GM19238 (cell line): ENCODE measurements around the gene KCNT1.

Source experiments
- DNase-seq: peaks from one replicate; pipeline ENCODE4 v3.0.0; 2011; ENCODE audit warnings: low spot score; ENCODE audit not compliant: insufficient read length

KCNT1 gene

GRCh38 chr9:135818718-135819475, 116.9 kb downstream of the KCNT1 start:
- no peak for DNase-seq

DNA sequence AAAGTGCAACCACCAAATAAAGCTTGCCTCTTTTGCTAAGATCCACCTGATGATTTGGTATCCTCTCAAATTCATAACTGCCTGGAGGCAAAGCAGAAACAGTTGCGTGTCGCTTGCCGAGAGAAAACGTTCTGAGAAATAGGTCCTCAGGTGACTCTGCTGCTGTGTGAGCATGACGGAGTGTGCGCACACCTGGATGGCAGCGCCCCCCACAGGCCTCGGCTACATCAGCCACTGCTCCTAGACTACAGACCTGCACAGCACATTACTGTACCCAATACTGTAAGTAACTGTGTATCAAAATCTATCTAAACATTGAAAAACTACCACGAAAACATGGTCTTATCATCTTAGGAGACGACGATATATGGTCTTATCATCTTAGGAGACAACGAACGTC, 117.9 kb downstream of the KCNT1 start:
- no peak for DNase-seq

GRCh38 chr9:135820661-135821060, 118.7 kb downstream of the KCNT1 start:
- DNase-seq = no peak

DNA sequence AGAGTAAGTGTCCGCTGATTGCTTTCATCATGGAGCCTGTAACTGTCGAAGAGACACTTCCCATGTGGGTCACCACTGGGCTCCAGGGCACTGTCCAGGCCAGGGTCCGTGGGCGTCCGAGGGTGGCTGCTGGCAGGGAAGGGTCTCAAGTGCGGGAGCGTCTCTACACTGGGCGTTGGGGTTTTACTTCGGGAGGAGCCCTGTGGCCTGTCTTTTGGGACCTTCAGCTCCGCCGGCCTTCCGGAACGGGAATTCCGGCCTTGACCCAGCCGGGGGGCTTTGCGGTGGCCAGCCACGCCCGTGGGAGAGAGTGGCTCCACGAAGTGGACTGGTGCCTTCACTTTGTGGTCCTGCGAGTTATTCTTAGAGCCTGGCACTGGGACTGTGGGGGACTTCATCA, 119.1 kb downstream of the KCNT1 start:
- DNase-seq = no peak

DNA sequence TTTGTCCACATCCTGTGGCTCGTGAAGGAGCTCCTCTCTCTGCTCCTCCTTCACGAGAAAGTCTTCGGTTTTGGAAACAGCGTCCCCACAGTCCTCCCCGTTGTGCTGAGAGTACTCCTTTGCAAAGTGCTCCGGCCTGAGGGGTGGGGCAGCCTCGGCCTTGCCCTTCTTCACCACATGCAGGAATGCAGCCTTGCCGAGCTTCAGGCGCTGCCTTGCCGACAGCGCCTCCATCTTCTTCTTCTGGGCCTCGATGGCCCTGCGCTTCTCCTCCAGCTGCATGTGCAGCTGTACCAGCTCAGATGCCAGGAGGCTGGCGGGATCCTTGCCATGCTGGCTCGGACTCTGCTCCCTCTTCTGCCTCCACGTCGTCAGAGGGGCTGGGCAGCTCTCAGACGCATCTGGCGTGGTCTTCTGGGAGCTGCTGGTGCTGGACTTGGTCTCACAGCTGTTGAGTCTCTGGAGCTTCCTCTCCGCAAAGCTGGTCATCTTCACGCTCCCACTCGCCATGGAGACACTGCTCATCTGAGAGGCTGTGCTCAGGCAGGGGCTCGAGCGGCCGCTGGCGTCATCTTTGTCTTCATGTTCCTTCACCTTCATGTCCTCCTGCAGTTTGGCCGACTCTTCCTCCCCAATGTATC, 119.9 kb downstream of the KCNT1 start:
- DNase-seq = no peak

GRCh38 chr9:135822374-135822755, 120.4 kb downstream of the KCNT1 start:
- DNase-seq = no peak

DNA sequence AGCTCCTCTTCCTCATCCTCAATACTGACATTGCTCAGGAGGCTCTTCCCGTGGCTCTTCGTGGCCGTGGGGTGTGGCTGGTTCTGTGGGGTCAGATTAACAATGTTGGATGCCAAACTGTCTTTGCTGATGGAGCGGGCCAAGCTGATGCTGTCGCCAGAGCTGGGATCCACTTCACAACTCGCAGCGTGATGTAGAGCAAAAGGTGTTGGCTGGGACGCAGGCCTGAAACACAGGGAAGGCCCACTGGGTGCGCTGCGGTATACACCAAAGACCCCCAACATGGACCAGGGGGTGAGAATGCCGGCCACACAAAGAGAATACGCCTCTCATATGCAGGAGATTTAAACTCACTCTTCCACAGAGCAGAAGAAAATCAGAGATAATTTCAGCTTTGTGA, 121.1 kb downstream of the KCNT1 start:
- DNase-seq = no peak

DNA sequence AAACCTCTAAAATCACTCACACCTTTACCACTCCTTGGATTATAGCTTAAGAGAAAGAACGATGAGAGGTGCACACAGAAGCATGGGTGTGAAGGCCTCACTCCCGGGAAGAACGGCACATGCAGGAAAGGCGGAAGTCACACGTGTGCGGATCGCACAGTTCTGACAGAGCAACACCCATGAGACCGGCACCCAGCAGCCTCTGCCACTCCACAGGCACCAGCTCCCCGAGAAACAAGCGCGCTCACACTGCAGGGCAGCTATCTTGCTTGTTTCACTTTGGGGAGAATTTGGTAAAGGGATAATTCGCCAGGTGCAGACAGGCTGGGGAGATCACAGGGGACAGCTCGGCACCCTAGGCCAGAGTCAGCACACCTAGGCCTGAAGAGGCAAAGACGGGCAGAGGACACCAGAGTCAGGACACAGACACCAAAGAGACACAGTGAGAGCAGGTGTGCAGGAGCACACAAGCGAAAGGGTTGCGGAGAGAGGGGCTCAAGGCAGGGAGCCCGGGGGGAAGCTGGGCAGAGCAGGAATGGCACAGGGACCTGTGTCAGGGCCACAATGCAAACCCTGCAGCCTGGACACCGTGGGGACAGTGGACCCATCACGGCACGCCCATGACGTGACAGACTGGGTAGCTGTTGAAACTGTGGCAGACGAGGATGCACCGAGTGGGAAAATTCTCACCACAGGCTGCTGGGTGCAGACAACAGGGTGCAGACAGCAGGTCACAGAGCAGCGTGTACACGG, 123.6 kb downstream of the KCNT1 start:
- no peak for DNase-seq

DNA sequence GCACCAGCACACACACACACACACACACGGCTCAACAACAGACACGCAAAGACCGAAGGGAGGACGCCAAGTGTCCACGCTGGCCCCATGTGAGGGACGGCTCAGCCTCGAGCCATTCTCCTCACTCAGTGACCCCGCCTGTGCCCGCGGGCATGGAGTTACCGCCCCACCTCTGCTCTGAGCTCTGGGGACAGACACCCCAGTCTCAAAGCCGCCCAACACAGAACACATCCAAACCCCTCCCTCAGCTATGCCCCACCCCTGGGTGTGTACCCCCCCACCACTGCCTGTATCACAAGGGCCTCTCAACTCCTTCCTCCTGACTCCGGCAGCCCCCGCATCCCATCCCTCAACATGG, 124.2 kb downstream of the KCNT1 start:
- DNase-seq = no peak

DNA sequence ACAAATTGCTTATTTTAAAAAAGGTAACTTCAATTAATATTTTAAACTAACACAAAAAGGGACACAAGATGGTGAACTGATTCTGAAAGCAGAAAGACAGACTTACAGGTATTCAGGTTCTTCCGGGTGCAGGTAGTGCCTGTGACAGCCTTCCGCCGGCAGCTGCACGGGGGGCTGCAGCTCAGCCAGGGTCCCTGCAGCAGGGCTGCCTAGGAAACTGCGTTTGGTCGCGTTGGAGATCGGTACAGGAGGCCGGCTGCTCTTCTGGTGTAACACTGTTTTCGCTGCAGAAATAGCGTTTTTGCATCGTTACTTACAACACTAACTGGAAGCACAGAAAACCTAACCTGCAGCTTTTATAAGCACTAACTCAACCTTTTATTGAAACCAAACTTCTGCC, 125.3 kb downstream of the KCNT1 start:
- DNase-seq = no peak

GRCh38 chr9:135827866-135828580, 126.0 kb downstream of the KCNT1 start:
- no peak for DNase-seq

DNA sequence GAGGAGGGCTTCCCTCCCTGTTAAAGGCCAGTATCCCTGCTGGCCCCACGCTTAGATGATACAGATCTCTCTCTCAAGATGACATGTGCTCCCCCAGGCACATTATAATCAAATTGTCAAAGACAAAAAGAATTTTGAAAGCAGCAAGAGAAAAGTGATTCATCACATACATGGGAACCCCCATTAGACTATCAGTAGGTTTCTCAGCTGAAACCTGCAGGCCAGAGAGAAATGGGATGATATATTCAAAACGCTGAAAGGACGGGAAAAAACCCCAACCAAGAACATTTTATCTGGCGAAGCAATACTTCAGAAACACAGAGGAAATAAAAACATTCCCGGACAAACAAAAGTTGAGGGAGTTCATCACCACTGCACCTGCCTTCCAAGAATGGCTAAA, 126.7 kb downstream of the KCNT1 start:
- no peak for DNase-seq

DNA sequence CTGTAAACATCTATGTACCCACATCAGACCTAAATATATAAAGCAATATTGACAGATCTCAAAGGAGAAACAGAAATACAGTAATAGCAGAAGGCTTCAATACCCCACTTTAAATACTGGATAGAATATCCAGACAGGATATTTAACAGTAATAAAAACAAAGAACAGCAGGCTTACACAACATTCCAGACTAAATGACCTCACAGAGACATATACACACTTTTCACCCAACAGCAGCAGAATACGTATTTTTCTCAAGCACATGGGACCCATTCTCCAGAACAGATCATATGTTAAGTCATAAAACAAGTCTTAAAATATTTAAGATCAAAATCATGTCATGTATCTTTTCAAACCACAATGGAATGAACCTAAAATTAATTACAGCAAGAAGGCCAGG, 128.5 kb downstream of the KCNT1 start:
- DNase-seq = no peak

- DNase-seq = no peak
Measured at GRCh38 chr9:135833864-135834263, 131.9 kb downstream of the KCNT1 start.

- no peak for DNase-seq
Measured at GRCh38 chr9:135835131-135835530, 133.1 kb downstream of the KCNT1 start.

- no peak for DNase-seq
Measured at GRCh38 chr9:135839516-135839915, 137.5 kb downstream of the KCNT1 start.

DNA sequence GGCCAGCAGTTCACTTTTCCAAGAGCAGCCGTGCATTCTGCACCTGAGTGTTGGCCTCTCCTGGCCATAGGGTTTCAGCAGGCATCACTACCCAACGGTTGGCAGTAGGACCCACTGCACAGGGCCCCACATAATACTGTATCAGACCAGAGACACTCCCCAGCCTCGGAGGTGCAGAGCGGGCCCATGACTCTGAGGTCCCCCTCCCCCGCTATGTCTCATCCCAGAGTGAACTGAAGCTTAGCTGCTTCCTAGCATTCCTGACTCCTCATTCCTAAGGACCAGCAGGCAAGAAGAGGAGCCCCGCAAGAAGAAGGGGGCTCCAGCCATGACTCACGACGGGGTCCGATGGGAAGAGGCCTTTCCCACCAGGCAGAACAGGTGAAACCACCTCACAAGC, 138.1 kb downstream of the KCNT1 start:
- no peak for DNase-seq

GRCh38 chr9:135840539-135840938, 138.6 kb downstream of the KCNT1 start:
- no peak for DNase-seq
